ENCODE measurements around the gene ZBTB44.
A peak's percentile ranks its signal among the peaks of the same experiment; 100 is the strongest.

The ZBTB44 gene

GRCh38 chr11:130314750-130315285, at the start of gene ZBTB44:
Gene ZBTB44 (minus strand): TSS chr11:130314917. CDS start chr11:130261873, 53,044 bp downstream.
- peak within 1 kb of the TSS; percentile 73 for H3K4me3 ChIP-seq (ENCODE audit: low read depth, low read length)
- POLR2A ChIA-PET = no interaction called here
- CTCF ChIA-PET = no interaction called here
- peak; percentile 29 for DNase-seq (ENCODE audit: low read depth, low spot score)
- TF ChIP-seq CTCF (IDR thresholded peaks at IDR 0.05; ENCODE audit: insufficient read depth, low read length, missing control alignments) = no peak

GRCh38 chr11:130359419-130359818, 44.7 kb upstream of the ZBTB44 start:
- ChIA-PET CTCF (no interaction called here), POLR2A (no interaction called here)
- no peak overlapping the region for H3K4me3 ChIP-seq (ENCODE audit: low read depth, low read length)
- TF ChIP-seq CTCF (IDR thresholded peaks at IDR 0.05; ENCODE audit: insufficient read depth, low read length, missing control alignments) = no peak
- DNase-seq (ENCODE audit: low read depth, low spot score) = no peak

- no peak for TF ChIP-seq CTCF (IDR thresholded peaks at IDR 0.05; ENCODE audit: insufficient read depth, low read length, missing control alignments)
- CTCF ChIA-PET = no interaction called here
- POLR2A ChIA-PET = no interaction called here
- DNase-seq (ENCODE audit: low read depth, low spot score) = no peak
- H3K4me3 ChIP-seq (ENCODE audit: low read depth, low read length) = no peak overlapping the region
These were observed 43.7 kb upstream of the ZBTB44 start for GRCh38 chr11:130358398-130358797.

- no peak for DNase-seq (ENCODE audit: low read depth, low spot score)
- no peak for TF ChIP-seq CTCF (IDR thresholded peaks at IDR 0.05; ENCODE audit: insufficient read depth, low read length, missing control alignments)
- no peak overlapping the region for H3K4me3 ChIP-seq (ENCODE audit: low read depth, low read length)
- CTCF ChIA-PET = no interaction called here
- POLR2A ChIA-PET = no interaction called here
These were observed 32.5 kb upstream of the ZBTB44 start for GRCh38 chr11:130347261-130347660.

- CTCF ChIA-PET = interaction anchor here (0.5 kb wide), 1 partner anchor 266 kb away, joined by 3 read pairs; no protein-coding TSS in a partner anchor
- POLR2A ChIA-PET = no interaction called here
- no peak for DNase-seq (ENCODE audit: low read depth, low spot score)
- no peak for TF ChIP-seq CTCF (IDR thresholded peaks at IDR 0.05; ENCODE audit: insufficient read depth, low read length, missing control alignments)
- H3K4me3 ChIP-seq (ENCODE audit: low read depth, low read length) = no peak overlapping the region
These were observed 30.1 kb upstream of the ZBTB44 start for GRCh38 chr11:130344841-130345240.

- CTCF ChIA-PET = no interaction called here
- TF ChIP-seq CTCF (IDR thresholded peaks at IDR 0.05; ENCODE audit: insufficient read depth, low read length, missing control alignments) = no peak
- no peak overlapping the region for H3K4me3 ChIP-seq (ENCODE audit: low read depth, low read length)
- POLR2A ChIA-PET = no interaction called here
- DNase-seq (ENCODE audit: low read depth, low spot score) = no peak
These were observed 26.1 kb upstream of the ZBTB44 start for GRCh38 chr11:130340671-130341319.
